PFSK-1 (cell line): ENCODE measurements around the gene ARHGAP12.

Experiments used
- FOXP2 ChIP-seq: optimal IDR thresholded peaks from 2 replicates; pipeline ENCODE3; 2011; ENCODE audit warnings: borderline replicate concordance, control low read depth, inconsistent platforms; ENCODE audit not compliant: insufficient read depth; ENCODE audit errors: extremely low read length, extremely low read depth
- POLR2AphosphoS5 ChIP-seq: IDR thresholded peaks from 2 replicates; pipeline ENCODE4 v1.6.1; 2012; ENCODE audit warnings: low read depth, mild to moderate bottlenecking, control low read depth, low read length, moderate library complexity
- SIN3A ChIP-seq: IDR thresholded peaks from 2 replicates; pipeline ENCODE4 v1.6.1; 2012; ENCODE audit warnings: mild to moderate bottlenecking, low read length, moderate library complexity, borderline replicate concordance; ENCODE audit not compliant: insufficient read depth
- TAF1 ChIP-seq: IDR thresholded peaks from 2 replicates; pipeline ENCODE4 v1.6.1; 2012; ENCODE audit warnings: low read length, control low read depth, borderline replicate concordance; ENCODE audit not compliant: insufficient read depth
- TF ChIP-seq, protein P1 (sequence below), 2 experiments: IDR thresholded peaks; 2 replicates each; pipeline versions ENCODE4 v1.6.1 to v1.8.0; 2011 to 2012; ENCODE audit warnings: low read depth in 2 of 2, low read length in 2 of 2, control low read depth in 1 of 2, inconsistent platforms in 1 of 2, mild to moderate bottlenecking in 1 of 2, moderate library complexity in 1 of 2; ENCODE audit not compliant: insufficient read depth in 1 of 2

ARHGAP12 gene

DNA sequence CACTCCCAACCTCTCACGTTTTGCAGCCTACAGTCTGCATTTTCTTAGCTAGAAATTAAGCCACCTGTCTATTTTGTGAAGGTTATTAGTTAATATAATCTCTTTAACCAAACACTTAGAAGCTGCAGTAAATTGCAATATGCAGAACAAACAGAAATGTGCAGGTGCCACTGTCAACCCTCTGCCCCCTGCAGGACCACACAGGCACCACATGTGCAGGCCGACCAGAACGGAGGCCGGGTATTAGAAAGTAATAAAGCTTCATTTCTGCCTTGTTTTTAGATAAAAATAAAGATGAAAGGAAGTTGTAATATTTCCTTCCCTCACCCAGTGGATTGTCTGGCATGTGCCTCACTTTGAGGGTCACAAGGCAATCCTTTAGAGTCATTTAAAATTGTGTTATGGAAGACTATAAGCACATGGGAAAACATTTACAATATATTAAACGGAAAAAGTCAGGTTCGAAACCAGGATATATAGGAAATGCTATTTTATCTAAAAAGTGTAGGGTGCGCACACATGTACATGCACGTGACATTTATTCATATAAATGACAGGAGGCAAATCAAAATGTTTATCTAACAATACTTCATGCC, 158.2 kb downstream of the ARHGAP12 start:
- TF ChIP-seq POLR2AphosphoS5 (no peak), SIN3A (no peak), FOXP2 (no peak), TAF1 (no peak)
- TF ChIP-seq, protein P1, sequence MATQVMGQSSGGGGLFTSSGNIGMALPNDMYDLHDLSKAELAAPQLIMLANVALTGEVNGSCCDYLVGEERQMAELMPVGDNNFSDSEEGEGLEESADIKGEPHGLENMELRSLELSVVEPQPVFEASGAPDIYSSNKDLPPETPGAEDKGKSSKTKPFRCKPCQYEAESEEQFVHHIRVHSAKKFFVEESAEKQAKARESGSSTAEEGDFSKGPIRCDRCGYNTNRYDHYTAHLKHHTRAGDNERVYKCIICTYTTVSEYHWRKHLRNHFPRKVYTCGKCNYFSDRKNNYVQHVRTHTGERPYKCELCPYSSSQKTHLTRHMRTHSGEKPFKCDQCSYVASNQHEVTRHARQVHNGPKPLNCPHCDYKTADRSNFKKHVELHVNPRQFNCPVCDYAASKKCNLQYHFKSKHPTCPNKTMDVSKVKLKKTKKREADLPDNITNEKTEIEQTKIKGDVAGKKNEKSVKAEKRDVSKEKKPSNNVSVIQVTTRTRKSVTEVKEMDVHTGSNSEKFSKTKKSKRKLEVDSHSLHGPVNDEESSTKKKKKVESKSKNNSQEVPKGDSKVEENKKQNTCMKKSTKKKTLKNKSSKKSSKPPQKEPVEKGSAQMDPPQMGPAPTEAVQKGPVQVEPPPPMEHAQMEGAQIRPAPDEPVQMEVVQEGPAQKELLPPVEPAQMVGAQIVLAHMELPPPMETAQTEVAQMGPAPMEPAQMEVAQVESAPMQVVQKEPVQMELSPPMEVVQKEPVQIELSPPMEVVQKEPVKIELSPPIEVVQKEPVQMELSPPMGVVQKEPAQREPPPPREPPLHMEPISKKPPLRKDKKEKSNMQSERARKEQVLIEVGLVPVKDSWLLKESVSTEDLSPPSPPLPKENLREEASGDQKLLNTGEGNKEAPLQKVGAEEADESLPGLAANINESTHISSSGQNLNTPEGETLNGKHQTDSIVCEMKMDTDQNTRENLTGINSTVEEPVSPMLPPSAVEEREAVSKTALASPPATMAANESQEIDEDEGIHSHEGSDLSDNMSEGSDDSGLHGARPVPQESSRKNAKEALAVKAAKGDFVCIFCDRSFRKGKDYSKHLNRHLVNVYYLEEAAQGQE (IDR thresholded peaks at IDR 0.05; ENCODE audit: insufficient read depth in 1 of 2, low read depth in 2 of 2, low read length in 2 of 2), result no peak

DNA sequence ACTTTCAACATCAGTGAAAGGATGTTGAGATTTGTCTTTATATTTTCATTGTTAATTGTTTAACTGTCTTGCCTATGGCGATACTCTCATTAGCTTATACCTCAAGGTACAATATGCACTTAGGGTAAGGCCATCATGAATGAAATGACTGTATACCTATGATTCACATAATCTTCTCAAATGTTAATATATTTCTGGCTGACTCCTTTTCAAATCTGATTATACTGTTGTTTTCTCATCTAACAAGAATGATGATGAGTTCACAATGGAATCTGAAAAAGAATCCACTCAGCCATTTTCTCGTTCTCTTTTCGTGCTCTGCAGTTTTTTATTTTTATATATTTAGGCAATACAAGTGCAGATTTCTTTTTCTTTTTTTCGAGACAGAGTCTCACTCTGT, 159.1 kb downstream of the ARHGAP12 start:
- TF ChIP-seq, protein P1 (IDR thresholded peaks at IDR 0.05; ENCODE audit: insufficient read depth in 1 of 2, low read depth in 2 of 2, low read length in 2 of 2), result no peak
- TF ChIP-seq POLR2AphosphoS5 (no peak), FOXP2 (no peak), SIN3A (no peak), TAF1 (no peak)

DNA sequence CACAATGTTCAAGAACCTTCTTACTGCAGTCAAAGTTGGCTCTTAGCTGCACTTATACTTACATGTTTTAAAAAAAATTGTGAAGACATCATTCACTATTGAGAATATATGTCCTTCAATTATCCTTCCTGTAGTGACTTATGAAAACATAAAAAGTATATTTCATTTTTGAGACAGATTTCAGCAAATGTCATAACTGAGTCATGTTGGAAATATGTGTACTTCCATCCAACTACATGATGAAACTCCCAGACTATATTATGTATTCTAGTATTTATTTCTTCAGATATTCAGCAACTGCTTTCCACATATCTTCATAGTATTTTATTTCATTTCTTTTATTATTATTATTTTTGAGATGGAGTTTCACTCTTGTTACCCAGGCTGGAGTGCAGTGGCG, 160.2 kb downstream of the ARHGAP12 start:
- TF ChIP-seq SIN3A (no peak), POLR2AphosphoS5 (no peak), FOXP2 (no peak), TAF1 (no peak)
- TF ChIP-seq, protein P1 (IDR thresholded peaks at IDR 0.05; ENCODE audit: insufficient read depth in 1 of 2, low read depth in 2 of 2, low read length in 2 of 2), result no peak

DNA sequence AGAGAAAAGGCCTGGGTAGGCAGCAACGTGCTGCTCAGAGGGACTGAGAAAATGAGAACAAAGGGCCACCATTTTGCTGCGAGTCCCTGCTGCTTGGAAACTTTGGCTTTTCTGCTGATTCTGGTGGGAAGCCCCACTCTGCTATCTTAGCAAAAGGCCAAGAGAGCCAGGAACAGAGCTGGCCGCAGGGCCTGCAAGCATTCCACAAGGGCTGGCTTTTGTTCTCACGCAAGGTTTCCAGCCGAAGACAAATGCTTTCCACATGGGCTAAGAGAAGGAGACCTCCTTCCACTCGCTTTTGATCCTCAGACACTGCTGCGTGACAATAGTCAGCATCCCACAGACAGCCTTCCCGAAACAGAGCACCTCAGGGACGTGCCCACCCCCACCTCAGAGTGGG, 163.1 kb downstream of the ARHGAP12 start:
- TF ChIP-seq SIN3A, result no peak
- TF ChIP-seq POLR2AphosphoS5, result no peak
- TF ChIP-seq TAF1, result no peak
- no peak for TF ChIP-seq FOXP2
- TF ChIP-seq, protein P1 (IDR thresholded peaks at IDR 0.05; ENCODE audit: insufficient read depth in 1 of 2, low read depth in 2 of 2, low read length in 2 of 2), result no peak
